Anterior cingulate cortex (tissue), 58 donors: ENCODE data around the gene MDK.
"Not testable (repeated sequence)": the region's sequence is repeated elsewhere in the genome, so short reads cannot be mapped to it uniquely, and the experiment has no call there.

Experiments
- DNase-seq, 58 donors: peaks; one replicate each; lab custom pipeline; 2025; lab: John Stamatoyannopoulos, UW

Gene MDK

GRCh38 chr11:46379482-46380293 is 1.8 kb upstream of the MDK start:
- DNase-seq = not testable (repeated sequence)

DNA sequence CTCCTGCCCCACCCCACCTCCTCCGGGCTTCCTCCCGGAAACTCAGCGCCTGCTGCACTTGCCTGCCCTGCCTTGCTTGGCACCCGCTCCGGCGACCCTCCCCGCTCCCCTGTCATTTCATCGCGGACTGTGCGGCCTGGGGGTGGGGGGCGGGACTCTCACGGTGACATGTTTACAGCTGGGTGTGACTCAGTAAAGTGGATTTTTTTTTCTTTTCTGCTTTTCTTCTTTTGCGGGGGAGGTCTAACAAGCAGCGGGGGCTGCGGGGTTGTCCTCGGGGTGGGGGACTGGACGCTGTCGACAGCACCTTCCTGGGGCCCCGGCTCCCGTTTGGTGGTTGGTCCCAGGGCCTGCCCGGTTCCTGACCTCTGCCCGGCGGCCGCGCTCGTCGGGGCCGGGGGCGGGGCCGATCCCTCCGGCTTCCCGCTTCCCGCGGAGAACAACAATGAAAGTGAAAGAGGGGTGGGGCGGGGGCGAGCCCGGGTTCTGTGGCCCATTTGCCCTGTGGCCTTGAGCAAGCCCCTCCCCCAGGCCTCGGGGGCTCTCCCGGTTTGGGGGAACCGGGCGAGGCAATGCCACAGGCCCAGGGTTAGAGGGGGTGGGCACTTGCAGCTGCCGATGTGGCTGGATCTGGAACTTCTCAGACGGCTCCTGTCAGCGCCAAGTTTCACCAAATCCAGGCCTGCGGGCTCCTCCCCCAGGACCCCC is 975 bp upstream of the MDK start:
- peak in 12 of 58 donors; percentile 19 to 79 (median 34) for DNase-seq

DNA sequence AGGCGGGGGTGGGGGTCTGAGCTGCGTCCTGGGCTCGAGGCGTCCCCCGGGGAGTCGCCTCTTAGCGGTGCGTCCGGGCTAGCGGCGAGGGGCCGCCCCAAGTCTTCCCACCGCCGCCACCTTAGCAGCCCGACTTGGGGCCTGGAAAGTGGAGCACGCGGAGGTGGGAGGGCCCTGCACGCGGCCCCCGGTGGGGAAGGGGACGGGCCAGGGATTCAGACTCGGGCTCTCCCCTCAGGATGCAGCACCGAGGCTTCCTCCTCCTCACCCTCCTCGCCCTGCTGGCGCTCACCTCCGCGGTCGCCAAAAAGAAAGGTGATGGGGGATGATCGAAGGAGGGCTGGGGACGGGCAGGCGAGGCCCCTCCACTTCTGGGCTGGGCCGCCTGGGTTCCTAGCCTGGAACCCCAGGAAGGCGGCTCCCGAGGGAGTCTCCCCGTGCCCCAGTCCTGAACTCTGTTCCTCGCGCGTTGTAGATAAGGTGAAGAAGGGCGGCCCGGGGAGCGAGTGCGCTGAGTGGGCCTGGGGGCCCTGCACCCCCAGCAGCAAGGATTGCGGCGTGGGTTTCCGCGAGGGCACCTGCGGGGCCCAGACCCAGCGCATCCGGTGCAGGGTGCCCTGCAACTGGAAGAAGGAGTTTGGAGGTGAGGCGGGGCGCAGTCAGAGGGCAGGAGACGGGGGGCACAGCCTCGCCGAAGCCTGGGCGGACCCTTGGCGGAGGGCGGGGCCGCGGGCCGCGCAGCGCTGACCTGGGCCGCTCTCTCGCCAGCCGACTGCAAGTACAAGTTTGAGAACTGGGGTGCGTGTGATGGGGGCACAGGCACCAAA is 563 bp downstream of the MDK start:
- no peak for DNase-seq

DNA sequence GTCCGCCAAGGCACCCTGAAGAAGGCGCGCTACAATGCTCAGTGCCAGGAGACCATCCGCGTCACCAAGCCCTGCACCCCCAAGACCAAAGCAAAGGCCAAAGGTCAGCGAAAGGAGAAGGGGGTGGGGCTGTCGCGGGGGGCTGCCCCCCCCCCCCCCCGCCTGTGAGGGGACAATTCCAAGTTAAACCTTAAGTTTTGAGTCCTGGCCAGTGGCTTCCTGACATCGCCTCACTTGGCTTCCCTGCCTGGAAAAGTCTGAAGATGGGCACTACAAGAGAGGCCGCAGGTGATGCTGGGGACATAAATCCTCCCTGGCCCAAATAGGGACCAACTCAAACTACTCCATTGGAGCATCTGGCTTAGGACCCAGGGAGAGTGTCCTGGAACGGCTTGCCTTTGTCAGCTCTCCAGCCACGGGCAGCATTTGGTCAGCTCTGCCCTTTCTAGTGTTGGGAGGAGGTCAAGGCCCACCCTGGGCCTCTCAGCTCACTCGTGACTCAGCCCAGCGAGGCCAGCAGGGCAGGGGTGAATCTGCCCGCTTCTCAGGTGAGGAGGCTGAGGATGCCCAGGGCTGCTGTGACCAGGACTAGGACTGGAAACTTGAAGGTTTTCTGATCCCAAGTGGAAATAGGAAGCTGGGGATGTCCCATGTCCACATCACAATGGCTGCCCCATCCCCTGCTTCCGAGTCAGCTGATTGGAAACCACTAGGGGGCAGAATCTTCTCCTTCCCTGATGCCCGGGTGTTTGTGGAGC is 1.4 kb downstream of the MDK start:
- DNase-seq = peak in 17 of 58 donors; percentile 16 to 59 (median 34)

- DNase-seq = no peak
These were observed 1.9 kb downstream of the MDK start for GRCh38 chr11:46383404-46383758.

GRCh38 chr11:46383974-46384701 is 2.7 kb downstream of the MDK start:
- DNase-seq = no peak

- no peak for DNase-seq
These were observed 3.9 kb downstream of the MDK start for GRCh38 chr11:46385169-46386004.

GRCh38 chr11:46386005-46386578 is 4.6 kb downstream of the MDK start:
- DNase-seq = no peak

DNA sequence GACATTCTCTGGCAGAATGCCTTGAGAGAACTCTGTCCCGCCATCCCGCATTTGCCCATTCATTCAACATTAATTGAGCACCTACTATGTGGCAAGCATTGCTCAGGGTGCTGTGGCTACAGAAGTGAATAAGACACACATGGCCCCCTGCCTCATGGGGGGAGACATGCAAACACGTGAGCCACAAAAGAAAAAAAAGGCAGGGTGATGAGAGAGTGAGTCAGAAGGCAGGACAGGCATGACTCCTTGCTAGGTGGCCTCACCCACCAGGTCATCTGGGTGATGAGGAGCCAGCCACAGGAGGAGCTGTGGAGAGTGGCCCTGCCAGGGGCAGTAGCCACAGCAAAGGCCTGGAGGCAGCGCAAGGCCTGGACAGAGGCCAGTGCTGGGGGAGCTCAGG is 5.2 kb downstream of the MDK start:
- DNase-seq = no peak

DNA sequence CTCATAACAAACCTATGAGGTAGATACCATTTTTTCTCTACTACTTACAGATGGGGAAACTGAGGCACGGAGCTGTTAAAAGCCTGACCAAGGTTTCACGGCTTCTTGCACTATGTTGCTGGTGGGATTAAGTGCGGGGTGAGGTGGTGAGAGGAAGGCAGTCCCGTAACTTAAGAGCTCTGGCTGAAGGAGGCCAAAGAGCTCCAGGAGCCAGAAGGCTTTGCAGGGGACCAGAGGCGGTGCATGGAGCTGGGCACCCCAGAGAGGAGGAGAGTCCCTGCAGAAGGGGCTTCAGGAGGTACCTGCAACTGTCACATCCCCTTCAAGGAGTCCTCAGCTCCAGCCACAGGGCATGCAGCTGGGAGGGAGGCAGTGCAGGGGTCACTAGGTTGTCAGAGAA is 6.0 kb downstream of the MDK start:
- no peak for DNase-seq

DNA sequence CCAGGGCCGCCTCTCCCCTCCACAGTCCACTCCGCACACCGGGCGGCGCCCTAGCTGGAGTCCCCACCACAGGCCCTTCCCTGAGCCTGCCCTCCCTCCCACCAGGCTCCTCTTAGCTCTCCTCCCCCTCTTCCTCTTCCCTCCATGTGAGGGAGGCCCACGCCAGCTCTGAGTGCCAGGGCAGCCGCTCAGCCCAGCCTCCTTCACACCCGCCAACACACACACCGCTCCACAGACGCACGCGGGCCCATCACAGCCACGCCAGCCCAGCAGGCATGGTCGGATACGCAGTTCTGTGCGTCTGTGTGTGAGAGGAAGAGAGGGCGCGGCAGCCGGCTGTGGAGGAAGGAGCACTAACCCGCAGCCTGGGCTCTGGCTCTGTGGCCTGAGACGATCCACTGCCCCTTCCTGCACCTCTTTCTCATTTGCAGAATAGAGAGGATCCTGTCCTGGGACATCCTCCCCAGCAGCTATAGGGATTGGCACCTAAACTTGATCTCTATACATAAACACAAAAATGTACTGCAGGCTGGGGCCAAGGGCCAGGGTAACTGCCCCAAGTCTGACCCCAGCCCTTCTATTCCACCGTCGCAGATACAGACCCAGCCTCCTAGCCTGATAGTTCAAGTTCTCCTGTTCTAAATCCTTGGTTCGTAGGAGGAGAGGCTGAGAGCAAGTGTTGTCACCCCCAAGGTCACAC is 6.6 kb downstream of the MDK start:
- peak in 23 of 58 donors; percentile 21 to 77 (median 46) for DNase-seq

DNA sequence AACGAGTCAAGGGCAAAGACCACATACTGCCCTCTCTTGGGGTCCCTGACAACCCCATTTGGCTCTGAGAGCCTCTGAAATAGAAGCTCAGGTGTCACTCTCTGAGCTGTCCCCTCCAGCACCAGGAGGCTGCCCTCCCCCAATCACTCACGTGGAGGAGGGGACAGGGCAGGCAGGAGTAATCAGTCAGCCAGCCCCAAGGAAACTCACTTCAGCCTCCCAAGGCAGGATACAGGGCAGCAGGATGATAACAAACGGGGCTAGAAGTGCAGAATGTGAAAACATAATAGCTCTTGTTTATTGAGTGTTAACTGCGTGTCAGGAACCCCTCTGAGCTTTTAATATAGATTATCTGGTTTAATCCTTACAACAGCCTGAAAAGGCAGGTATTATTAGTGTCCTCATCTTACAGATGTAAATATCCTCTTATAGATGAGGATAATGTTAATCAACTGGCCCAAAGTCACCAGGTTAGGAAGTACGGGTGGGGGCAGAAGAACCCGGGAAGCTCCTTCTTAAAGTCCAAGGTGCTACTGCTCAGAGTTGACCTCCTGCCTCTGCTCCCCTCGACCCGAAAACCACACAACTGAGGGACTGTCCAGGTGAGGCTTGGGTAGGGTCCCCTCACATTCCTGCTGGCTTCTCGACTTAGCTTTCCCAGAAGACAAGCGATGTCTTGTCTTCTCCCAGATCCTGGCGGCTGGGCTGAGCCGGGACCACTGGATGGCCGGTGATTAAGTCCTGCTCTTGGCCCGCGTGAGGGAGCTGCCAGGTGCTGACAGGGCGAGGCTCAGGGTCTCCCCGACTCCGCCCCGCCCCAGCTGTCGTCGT is 7.4 kb downstream of the MDK start:
- no peak for DNase-seq

GRCh38 chr11:46389450-46390330 is 8.2 kb downstream of the MDK start:
- DNase-seq = peak in 49 of 58 donors; percentile 29 to 83 (median 53)

DNA sequence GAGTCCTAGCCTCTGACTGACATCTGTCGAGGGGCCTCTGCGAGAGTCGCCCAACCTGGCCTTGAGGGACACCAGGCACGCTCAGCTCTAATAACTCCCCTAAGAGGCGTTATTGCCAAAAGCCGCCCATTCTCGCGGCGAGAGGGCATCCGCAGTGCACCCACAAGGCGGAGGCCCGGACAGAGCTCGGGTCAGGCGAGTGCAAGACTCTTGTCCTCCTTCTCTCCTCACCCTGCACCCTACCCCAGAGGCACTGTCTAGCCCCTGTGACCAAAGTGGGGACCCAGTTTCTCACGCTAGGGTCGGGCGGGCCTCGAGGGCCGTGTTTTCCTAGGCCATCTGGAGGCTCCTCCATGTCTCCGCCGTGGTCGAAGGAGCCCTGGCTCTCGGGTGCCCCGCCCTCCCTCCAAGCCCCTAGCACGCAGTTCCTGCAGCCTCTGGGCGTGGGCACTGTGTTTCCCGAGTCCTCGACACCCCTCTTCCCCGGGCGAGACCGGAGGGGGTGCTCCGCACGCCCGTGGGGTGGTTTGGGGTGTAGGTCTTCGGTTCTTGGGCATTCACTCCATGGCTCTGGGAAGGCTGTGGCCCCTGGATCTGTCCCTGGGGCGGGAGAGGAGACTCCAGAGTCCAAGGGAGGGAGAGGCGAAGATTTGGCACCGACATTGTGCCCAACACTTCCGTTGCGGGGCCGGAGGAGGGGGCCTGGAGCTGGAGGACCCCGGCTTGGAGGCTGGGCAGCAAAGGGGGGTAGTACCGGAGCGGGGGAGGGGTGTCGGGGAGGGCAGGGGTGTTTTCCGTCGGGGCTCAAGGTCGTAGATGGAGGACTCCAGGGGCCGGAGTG is 9.1 kb downstream of the MDK start:
- DNase-seq = peak in 1 of 58 donors; percentile 17

DNA sequence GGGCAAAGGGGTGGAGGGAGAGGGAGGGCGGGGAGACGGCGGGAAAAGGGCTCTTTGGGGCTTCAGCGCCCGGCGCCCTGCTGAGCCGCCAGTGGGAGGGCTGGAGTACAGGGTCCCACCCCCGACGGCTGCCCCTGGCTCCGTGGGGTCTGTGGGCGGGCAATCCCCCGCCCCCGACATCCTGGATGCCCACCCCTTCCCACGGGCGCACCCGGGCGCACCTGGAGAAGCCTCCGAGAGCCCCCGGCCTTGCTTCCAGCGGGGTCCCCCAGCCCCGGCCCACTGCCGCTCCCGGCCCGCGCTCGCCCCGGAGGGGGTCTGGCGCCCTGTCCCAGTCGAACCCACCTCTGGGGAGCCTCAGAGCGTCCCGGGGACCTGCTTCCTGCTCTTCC is 9.7 kb downstream of the MDK start:
- DNase-seq = no peak
